Measurements from ENCODE around the gene GCH1. TPM values are rescaled to one million over a fixed set of nuclear protein-coding genes. Genes with fewer than 3 reads are reported as not detected.

The GCH1 gene, protein sequence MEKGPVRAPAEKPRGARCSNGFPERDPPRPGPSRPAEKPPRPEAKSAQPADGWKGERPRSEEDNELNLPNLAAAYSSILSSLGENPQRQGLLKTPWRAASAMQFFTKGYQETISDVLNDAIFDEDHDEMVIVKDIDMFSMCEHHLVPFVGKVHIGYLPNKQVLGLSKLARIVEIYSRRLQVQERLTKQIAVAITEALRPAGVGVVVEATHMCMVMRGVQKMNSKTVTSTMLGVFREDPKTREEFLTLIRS
- total RNA-seq (ENCODE audit: low replicate concordance) = 1.9 and 2.3 TPM in 2 replicates

DNA sequence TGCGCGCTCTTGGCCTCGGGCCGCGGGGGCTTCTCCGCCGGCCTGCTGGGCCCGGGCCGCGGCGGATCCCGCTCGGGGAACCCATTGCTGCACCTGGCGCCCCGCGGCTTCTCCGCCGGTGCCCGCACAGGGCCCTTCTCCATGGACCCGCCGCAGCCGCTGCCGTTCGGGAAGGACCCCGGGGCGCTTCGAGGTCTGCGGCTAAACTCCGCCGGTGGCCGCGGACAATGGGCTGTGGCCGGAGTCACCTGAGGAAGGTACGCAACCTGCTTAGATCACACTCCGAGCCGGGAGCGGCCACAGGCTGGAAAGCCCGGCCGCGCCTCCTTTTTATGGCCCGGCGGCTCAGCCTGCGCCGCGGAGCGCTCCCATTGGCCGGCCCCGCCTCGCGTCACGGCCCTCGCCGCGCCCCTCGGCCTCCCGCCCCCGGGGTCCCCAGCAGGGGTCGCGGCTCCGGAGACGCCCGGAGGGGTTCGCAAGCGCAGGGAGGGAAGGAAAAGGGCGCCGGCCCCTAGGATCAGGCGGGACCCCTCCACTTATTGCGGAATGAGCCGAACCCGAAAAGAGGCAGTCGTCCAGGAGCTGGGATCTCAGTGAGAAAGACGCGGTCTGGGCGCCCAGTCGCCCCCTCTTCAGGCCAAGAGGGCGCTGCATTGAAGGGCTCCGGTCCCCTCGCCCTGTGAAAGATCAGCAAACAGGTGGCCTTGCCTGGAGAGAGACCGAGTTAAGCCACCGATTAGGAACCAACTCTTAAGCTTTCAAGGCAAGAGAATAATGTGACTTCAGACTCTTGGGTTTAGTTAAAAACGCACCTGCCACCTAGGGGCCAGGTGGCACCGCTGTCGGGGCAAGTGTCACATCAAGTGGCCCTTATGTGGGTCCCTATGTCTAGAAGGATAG is at the start of gene GCH1:
GCH1 (minus strand) TSS at position 306 of the 900 bp plus-strand sequence; CDS start at position 143, 163 bp downstream.
- H3K4me3 ChIP-seq (ENCODE audit: low read depth, low read length) = peak within 1 kb of the TSS; percentile 84
- DNase-seq (ENCODE audit: low read depth) = peak; percentile 38
- TF ChIP-seq, protein P1, sequence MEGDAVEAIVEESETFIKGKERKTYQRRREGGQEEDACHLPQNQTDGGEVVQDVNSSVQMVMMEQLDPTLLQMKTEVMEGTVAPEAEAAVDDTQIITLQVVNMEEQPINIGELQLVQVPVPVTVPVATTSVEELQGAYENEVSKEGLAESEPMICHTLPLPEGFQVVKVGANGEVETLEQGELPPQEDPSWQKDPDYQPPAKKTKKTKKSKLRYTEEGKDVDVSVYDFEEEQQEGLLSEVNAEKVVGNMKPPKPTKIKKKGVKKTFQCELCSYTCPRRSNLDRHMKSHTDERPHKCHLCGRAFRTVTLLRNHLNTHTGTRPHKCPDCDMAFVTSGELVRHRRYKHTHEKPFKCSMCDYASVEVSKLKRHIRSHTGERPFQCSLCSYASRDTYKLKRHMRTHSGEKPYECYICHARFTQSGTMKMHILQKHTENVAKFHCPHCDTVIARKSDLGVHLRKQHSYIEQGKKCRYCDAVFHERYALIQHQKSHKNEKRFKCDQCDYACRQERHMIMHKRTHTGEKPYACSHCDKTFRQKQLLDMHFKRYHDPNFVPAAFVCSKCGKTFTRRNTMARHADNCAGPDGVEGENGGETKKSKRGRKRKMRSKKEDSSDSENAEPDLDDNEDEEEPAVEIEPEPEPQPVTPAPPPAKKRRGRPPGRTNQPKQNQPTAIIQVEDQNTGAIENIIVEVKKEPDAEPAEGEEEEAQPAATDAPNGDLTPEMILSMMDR (IDR thresholded peaks at IDR 0.05; ENCODE audit: insufficient read depth, low read length) = peak; percentile 32

DNA sequence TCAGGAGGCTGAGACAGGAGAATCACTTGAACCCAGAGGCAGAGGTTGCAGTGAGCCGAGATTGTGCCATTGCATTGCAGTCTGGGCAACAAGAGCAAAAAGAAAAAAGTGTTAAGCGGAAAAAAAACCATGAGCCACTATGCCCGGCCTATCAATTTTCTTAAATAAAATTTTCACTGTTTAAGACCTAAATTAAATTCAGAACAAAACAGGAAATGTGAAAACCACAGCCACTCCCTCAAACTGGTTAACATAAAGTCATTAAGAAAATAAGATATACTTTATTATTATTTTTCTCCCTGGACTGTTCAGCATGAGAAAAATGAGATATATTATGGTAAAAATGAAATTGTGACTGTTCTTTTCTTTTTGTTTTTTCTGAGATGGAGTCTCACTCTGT is 44.6 kb upstream of the GCH1 start:
- TF ChIP-seq, protein P1 (IDR thresholded peaks at IDR 0.05; ENCODE audit: insufficient read depth, low read length) = no peak
- no peak for DNase-seq (ENCODE audit: low read depth)
- H3K4me3 ChIP-seq (ENCODE audit: low read depth, low read length) = no peak overlapping the region

DNA sequence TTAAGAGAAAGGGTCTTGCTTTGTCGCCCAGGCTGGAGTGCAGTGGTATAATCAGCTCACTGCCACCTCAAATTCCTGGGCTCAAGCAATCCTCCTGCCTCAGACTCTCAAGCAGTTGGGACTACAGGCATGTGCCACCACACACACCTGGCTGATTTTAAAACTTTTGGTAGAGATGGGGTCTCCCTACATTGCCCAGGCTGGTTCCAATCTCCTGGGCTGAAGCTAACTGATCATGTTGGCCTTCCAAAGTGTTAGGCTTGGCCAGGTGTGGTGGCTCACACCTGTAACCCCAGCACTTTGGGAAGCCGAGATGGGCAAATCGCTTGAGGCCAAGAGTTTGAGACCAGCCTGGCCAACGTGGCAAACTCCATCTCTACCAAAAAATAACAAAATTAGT is 43.9 kb upstream of the GCH1 start:
- no peak overlapping the region for H3K4me3 ChIP-seq (ENCODE audit: low read depth, low read length)
- TF ChIP-seq, protein P1 (IDR thresholded peaks at IDR 0.05; ENCODE audit: insufficient read depth, low read length) = no peak
- DNase-seq (ENCODE audit: low read depth) = no peak

DNA sequence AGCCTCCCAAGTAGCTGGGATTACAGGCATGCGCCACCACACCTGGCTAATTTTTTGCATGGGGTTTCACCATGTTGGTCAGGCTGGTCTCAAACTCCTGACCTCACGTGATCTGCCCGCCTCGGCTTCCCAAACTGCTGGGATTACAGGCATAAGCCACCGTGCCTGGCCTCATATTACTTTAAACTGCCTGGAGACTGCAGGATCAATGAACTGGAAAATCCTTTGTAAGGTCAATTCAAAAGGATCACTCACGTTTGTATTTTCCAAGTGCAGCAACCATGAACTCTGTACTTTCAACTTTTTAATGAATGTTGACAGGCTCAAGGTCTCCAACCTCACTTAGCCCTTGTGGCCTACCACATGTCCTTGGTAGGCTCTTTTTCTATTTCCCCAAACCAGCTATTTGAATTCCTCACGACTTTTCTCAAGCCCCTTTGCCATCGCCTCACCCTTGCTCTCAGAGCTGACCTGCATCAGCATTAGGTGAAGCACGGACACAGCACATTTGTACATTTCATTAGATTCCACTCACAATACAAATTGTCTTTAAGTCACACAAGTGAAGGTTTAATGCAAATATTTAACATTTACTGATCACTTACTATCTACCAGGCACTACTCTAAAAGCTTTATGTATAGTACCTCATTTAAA is 42.2 kb upstream of the GCH1 start:
- DNase-seq (ENCODE audit: low read depth) = no peak
- TF ChIP-seq, protein P1 (IDR thresholded peaks at IDR 0.05; ENCODE audit: insufficient read depth, low read length) = no peak
- H3K4me3 ChIP-seq (ENCODE audit: low read depth, low read length) = no peak overlapping the region

DNA sequence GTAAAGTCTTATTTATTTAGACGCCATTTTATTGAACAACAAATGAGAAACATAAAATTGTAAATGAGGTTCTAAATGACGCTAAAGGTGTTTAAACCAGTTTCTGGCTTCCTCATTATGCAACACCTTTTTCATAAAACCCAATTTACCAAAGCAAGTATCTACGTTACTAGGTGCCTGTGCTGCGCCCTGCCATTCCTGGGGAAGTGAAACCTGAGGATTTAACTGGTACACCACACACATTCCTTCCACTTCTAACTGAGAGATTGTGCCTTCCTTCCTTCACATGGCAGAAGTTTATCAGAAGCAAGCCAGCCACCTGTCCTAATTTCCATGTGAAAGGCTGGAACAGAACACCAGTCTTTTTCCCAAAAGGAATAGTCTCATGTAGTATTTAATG is 40.3 kb upstream of the GCH1 start:
- H3K4me3 ChIP-seq (ENCODE audit: low read depth, low read length) = no peak overlapping the region
- TF ChIP-seq, protein P1 (IDR thresholded peaks at IDR 0.05; ENCODE audit: insufficient read depth, low read length) = no peak
- DNase-seq (ENCODE audit: low read depth) = no peak

DNA sequence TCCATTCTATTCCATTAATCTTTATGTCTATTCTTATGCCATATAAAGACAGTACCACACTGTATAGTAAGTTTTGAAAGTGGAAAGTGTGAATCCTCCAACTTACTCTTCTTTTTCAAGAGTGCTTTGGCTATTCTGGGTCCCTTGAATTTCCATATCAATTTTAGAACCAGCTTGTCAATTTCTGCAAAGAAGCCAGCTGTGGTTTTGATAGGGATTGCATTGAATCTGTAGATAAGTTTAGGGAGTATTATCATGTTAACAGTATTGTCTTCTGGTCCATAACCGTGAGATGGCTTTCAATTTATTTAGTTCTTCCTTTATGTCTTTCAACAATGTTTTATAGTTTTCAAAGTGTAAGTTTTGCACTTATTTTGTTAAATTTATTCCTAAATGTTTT is 34.2 kb upstream of the GCH1 start:
- no peak overlapping the region for H3K4me3 ChIP-seq (ENCODE audit: low read depth, low read length)
- no peak for DNase-seq (ENCODE audit: low read depth)
- TF ChIP-seq, protein P1 (IDR thresholded peaks at IDR 0.05; ENCODE audit: insufficient read depth, low read length) = no peak
